HG03196 (cell line): ENCODE measurements around the gene GADD45G.

ENCODE experiments used
- ATAC-seq: cut with Tn5 transposase; IDR thresholded peaks from one replicate; pipeline ENCODE4 v1.9.1; 2021; ENCODE audit not compliant: unreplicated experiment

GADD45G gene

GRCh38 chr9:89608641-89609335 is 4.0 kb downstream of the GADD45G start:
- no peak for ATAC-seq

GRCh38 chr9:89609426-89610006 is 4.7 kb downstream of the GADD45G start:
- ATAC-seq = no peak

- ATAC-seq = no peak
Measured at GRCh38 chr9:89610391-89610925, 5.6 kb downstream of the GADD45G start.

- ATAC-seq = no peak
Measured at GRCh38 chr9:89611425-89611824, 6.6 kb downstream of the GADD45G start.

- ATAC-seq = no peak
Measured at GRCh38 chr9:89612566-89613278, 7.9 kb downstream of the GADD45G start.

GRCh38 chr9:89613912-89614892 is 9.4 kb downstream of the GADD45G start:
- ATAC-seq = no peak

- no peak for ATAC-seq
Measured at GRCh38 chr9:89615661-89616060, 10.8 kb downstream of the GADD45G start.

GRCh38 chr9:89616411-89616810 is 11.6 kb downstream of the GADD45G start:
- no peak for ATAC-seq

GRCh38 chr9:89617978-89618377 is 13.2 kb downstream of the GADD45G start:
- no peak for ATAC-seq

GRCh38 chr9:89619019-89619418 is 14.2 kb downstream of the GADD45G start:
- no peak for ATAC-seq

- ATAC-seq = no peak
Measured at GRCh38 chr9:89619424-89620138, 14.8 kb downstream of the GADD45G start.

- no peak for ATAC-seq
Measured at GRCh38 chr9:89621031-89621430, 16.2 kb downstream of the GADD45G start.

GRCh38 chr9:89621676-89622075 is 16.9 kb downstream of the GADD45G start:
- no peak for ATAC-seq

GRCh38 chr9:89622933-89623861 is 18.4 kb downstream of the GADD45G start:
- ATAC-seq = no peak

GRCh38 chr9:89623925-89624420 is 19.2 kb downstream of the GADD45G start:
- ATAC-seq = no peak

GRCh38 chr9:89625721-89626687 is 21.2 kb downstream of the GADD45G start:
- ATAC-seq = no peak

- ATAC-seq = no peak
Measured at GRCh38 chr9:89626741-89627265, 22.0 kb downstream of the GADD45G start.
